Measurements from ENCODE around the gene EFNA4. TPM values are rescaled to one million over a fixed set of nuclear protein-coding genes. Genes with fewer than 3 reads are reported as not detected.

The EFNA4 gene
- total and polyA plus RNA-seq, 2 donors (not counting 1 experiment from before 2014, with no cell fraction given): 3.8 to 4.3 TPM

DNA sequence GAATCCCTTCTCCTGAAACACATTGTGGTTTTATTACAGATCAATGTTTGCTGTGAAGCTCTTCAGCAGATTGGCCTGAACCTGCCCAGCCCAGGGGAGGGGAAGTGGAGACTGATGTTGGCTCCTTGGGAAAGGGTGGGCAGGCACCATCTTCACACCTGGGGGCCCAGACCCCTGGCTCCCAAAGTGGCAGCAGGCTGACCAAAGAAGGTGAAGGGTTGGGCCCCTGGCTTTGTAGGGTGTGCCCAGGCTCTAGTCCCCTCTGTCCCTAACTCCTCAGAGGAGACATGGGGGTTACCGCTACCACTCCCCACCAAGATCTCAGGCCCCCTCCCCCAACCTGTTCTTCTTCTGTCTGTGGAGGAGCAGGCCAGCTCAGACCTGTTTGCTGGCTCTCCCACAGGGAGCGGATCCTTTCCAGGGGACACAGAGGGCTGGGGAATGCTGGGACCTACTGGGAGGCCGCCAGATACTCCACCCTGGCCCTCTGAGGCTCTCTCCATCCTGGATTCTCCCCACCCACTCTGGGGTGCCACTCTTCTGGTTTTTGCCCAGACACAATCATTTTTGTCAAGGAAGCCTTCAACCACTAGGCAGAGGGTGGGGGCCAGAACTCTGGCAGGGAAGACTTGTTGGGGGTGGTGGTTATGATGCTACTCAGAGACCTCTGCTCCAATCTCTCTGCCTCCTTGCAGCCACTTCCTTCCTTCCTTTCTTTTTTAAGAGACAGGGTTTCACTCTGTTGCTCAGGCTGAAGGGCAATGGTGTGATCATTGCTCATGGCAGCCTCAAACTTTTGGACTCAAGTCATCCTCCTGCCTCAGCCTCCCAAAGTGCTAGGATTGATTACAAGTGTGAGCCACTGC, 10.1 kb downstream of the EFNA4 start:
- no peak for TF ChIP-seq EZH2 (IDR thresholded peaks at IDR 0.05; ENCODE audit: low read length, missing control alignments)
- TF ChIP-seq, protein P1, sequence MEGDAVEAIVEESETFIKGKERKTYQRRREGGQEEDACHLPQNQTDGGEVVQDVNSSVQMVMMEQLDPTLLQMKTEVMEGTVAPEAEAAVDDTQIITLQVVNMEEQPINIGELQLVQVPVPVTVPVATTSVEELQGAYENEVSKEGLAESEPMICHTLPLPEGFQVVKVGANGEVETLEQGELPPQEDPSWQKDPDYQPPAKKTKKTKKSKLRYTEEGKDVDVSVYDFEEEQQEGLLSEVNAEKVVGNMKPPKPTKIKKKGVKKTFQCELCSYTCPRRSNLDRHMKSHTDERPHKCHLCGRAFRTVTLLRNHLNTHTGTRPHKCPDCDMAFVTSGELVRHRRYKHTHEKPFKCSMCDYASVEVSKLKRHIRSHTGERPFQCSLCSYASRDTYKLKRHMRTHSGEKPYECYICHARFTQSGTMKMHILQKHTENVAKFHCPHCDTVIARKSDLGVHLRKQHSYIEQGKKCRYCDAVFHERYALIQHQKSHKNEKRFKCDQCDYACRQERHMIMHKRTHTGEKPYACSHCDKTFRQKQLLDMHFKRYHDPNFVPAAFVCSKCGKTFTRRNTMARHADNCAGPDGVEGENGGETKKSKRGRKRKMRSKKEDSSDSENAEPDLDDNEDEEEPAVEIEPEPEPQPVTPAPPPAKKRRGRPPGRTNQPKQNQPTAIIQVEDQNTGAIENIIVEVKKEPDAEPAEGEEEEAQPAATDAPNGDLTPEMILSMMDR (conservative IDR thresholded peaks at IDR 0.05 in 1 of 2, IDR thresholded peaks at IDR 0.05 in 1 of 2; ENCODE audit: low read depth in 1 of 2, low read length in 2 of 2): no peak
- no peak overlapping the region for H3K4me2 ChIP-seq (ENCODE audit: extremely low read depth, insufficient read depth, low read length)
- no peak overlapping the region for H2AFZ ChIP-seq (ENCODE audit: low read length)
- peaks cover 5% of the 10 kb centered on the region for H3K4me1 ChIP-seq (ENCODE audit: control insufficient read depth, extremely low read depth, insufficient read depth, low read length)
- no peak for DNase-seq (ENCODE audit: low read depth in 2 of 2)
- no peak overlapping the region for H3K4me3 ChIP-seq (replicated peaks in 1 of 4; ENCODE audit: control extremely low read depth in 1 of 4, insufficient read depth in 1 of 4, low read depth in 3 of 4, low read length in 4 of 4)
- H3K79me2 ChIP-seq (ENCODE audit: control insufficient read depth, insufficient read depth, low read length): no peaks in the 10 kb centered on the region
- H3K9ac ChIP-seq (ENCODE audit: insufficient read depth, low read length): no peak overlapping the region
- peaks cover 34% of the 10 kb centered on the region for H3K27me3 ChIP-seq (ENCODE audit: control insufficient read depth, insufficient read depth, low read length)
- no peaks in the 10 kb centered on the region for H3K36me3 ChIP-seq (ENCODE audit: control insufficient read depth, insufficient read depth, low read length)
- H3K27ac ChIP-seq (ENCODE audit: insufficient read depth, low read length): no peak overlapping the region
- no peaks in the 10 kb centered on the region for H3K9me3 ChIP-seq (ENCODE audit: control insufficient read depth, insufficient read depth, low read depth, low read length)
- no peaks in the 10 kb centered on the region for H4K20me1 ChIP-seq (ENCODE audit: control insufficient read depth, extremely low read depth, insufficient read depth, low read length)

DNA sequence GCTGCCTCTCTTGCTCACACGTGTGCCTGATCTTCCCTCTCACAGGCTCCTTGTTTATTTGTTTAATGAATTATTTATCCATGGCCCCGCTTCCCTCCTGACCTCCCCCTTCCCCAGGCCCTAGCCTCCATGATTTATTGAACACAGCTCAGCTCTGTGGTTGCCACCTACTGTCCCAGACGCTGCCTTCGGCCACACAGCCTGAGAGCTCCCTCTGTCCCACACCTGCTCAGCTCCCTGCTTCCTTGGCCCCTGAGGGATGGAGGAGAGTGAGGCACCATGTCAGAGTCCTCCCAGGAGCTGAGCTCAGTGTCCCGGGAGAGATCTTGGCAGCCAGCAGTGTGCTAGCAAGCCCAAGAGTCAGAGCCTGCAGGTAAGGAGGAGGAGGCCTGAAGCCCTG, 12.0 kb downstream of the EFNA4 start:
- Histone ChIP-seq H4K20me1 (ENCODE audit: control insufficient read depth, extremely low read depth, insufficient read depth, low read length) (no peaks in the 10 kb centered on the region), H3K27ac (ENCODE audit: insufficient read depth, low read length) (no peak overlapping the region), H3K4me1 (ENCODE audit: control insufficient read depth, extremely low read depth, insufficient read depth, low read length) (peaks cover 2% of the 10 kb centered on the region), H3K9me3 (ENCODE audit: control insufficient read depth, insufficient read depth, low read depth, low read length) (no peaks in the 10 kb centered on the region), H3K4me2 (ENCODE audit: extremely low read depth, insufficient read depth, low read length) (no peak overlapping the region), H3K27me3 (ENCODE audit: control insufficient read depth, insufficient read depth, low read length) (peaks cover 51% of the 10 kb centered on the region), H3K9ac (ENCODE audit: insufficient read depth, low read length) (no peak overlapping the region), H3K36me3 (ENCODE audit: control insufficient read depth, insufficient read depth, low read length) (no peaks in the 10 kb centered on the region), H3K79me2 (ENCODE audit: control insufficient read depth, insufficient read depth, low read length) (no peaks in the 10 kb centered on the region), H2AFZ (ENCODE audit: low read length) (no peak overlapping the region), H3K4me3 (replicated peaks in 1 of 4; ENCODE audit: control extremely low read depth in 1 of 4, insufficient read depth in 1 of 4, low read depth in 3 of 4, low read length in 4 of 4) (no peak overlapping the region)
- TF ChIP-seq EZH2 (IDR thresholded peaks at IDR 0.05; ENCODE audit: low read length, missing control alignments): no peak
- TF ChIP-seq, protein P1 (conservative IDR thresholded peaks at IDR 0.05 in 1 of 2, IDR thresholded peaks at IDR 0.05 in 1 of 2; ENCODE audit: low read depth in 1 of 2, low read length in 2 of 2): no peak
- DNase-seq (ENCODE audit: low read depth in 2 of 2): no peak

DNA sequence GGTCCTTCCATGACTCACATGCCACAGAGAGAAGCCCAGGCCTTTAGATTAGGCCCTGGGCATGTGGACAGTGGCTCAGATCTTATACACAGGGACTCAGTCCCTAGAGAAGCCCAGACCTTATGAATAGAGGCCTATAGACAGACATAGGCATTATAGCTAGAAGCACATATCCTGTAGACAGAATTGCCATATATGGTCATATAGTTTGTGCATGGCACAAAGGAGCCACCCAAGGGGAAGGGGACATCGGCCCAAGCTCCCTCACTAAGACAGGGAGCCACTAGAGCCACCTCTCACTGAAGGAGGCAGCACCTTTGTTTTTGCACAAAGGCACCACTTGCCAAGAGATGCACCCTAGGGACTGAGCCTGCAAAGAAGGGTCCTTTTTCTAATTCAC, 12.8 kb downstream of the EFNA4 start:
- H3K9me3 ChIP-seq (ENCODE audit: control insufficient read depth, insufficient read depth, low read depth, low read length): no peaks in the 10 kb centered on the region
- H3K27ac ChIP-seq (ENCODE audit: insufficient read depth, low read length): no peak overlapping the region
- no peak for DNase-seq (ENCODE audit: low read depth in 2 of 2)
- no peaks in the 10 kb centered on the region for H3K79me2 ChIP-seq (ENCODE audit: control insufficient read depth, insufficient read depth, low read length)
- H2AFZ ChIP-seq (ENCODE audit: low read length): no peak overlapping the region
- no peak overlapping the region for H3K9ac ChIP-seq (ENCODE audit: insufficient read depth, low read length)
- H4K20me1 ChIP-seq (ENCODE audit: control insufficient read depth, extremely low read depth, insufficient read depth, low read length): no peaks in the 10 kb centered on the region
- TF ChIP-seq, protein P1 (conservative IDR thresholded peaks at IDR 0.05 in 1 of 2, IDR thresholded peaks at IDR 0.05 in 1 of 2; ENCODE audit: low read depth in 1 of 2, low read length in 2 of 2): no peak
- no peak for TF ChIP-seq EZH2 (IDR thresholded peaks at IDR 0.05; ENCODE audit: low read length, missing control alignments)
- peaks cover 59% of the 10 kb centered on the region for H3K27me3 ChIP-seq (ENCODE audit: control insufficient read depth, insufficient read depth, low read length)
- no peak overlapping the region for H3K4me2 ChIP-seq (ENCODE audit: extremely low read depth, insufficient read depth, low read length)
- no peak overlapping the region for H3K4me3 ChIP-seq (replicated peaks in 1 of 4; ENCODE audit: control extremely low read depth in 1 of 4, insufficient read depth in 1 of 4, low read depth in 3 of 4, low read length in 4 of 4)
- H3K36me3 ChIP-seq (ENCODE audit: control insufficient read depth, insufficient read depth, low read length): no peaks in the 10 kb centered on the region
- H3K4me1 ChIP-seq (ENCODE audit: control insufficient read depth, extremely low read depth, insufficient read depth, low read length): no peaks in the 10 kb centered on the region

All from fibroblast of lung (primary cell).